Smooth muscle cell (in vitro differentiated cells): ENCODE data around the gene TPRX1. TPM values are rescaled to one million over a fixed set of nuclear protein-coding genes. Genes with fewer than 3 reads are reported as not detected.
"Not testable (repeated sequence)": the region's sequence is repeated elsewhere in the genome, so short reads cannot be mapped to it uniquely, and the experiment has no call there.

Source experiments
- DNase-seq: peaks from one replicate; lab custom pipeline; 2025; ENCODE audit not compliant: unreplicated experiment; lab: John Stamatoyannopoulos, UW
- H2AFZ ChIP-seq: fragments of 200-600 bp; sonication (generic); 2 replicates; pipeline ENCODE4 v1.6.0; 2016; ENCODE audit warnings: antibody characterized with exemption, low read depth, mild to moderate bottlenecking
- H3F3A ChIP-seq: fragments of 200-600 bp; sonication (generic); 2 replicates; pipeline ENCODE4 v1.6.0; 2017; ENCODE audit warnings: antibody characterized with exemption, low read depth
- H3K27ac ChIP-seq: fragments of 200-600 bp; sonication (generic); 2 replicates; pipeline ENCODE4 v1.5.1; 2016; ENCODE audit warnings: low read depth, mild to moderate bottlenecking
- H3K27me3 ChIP-seq: fragments of 200-600 bp; sonication (generic); 2 replicates; pipeline ENCODE4 v1.6.1; 2016; ENCODE audit warnings: low read depth, mild to moderate bottlenecking
- H3K36me3 ChIP-seq: fragments of 200-600 bp; sonication (generic); 2 replicates; pipeline ENCODE4 v1.5.1; 2016; ENCODE audit warnings: low read depth
- H3K4me1 ChIP-seq: fragments of 200-600 bp; sonication (generic); 2 replicates; pipeline ENCODE4 v1.5.1; 2016; ENCODE audit warnings: low read depth
- H3K4me2 ChIP-seq: fragments of 200-600 bp; sonication (generic); 2 replicates; pipeline ENCODE4 v1.6.0; 2016; ENCODE audit warnings: mild to moderate bottlenecking
- H3K4me3 ChIP-seq: fragments of 200-600 bp; sonication (generic); 2 replicates; pipeline ENCODE4 v1.5.1; 2016; ENCODE audit warnings: mild to moderate bottlenecking
- H3K79me2 ChIP-seq: fragments of 200-600 bp; sonication (generic); 2 replicates; pipeline ENCODE4 v1.6.0; 2016; ENCODE audit warnings: low read depth, mild to moderate bottlenecking
- H3K9ac ChIP-seq: fragments of 200-600 bp; sonication (generic); 2 replicates; pipeline ENCODE4 v1.6.0; 2016; ENCODE audit warnings: low read depth
- H3K9me3 ChIP-seq: fragments of 200-600 bp; sonication (generic); replicated peaks from 2 replicates; pipeline ENCODE4 v1.5.1; 2016; ENCODE audit warnings: low read depth
- H4K20me1 ChIP-seq: fragments of 200-600 bp; sonication (generic); 2 replicates; pipeline ENCODE4 v1.6.0; 2016; ENCODE audit warnings: low read depth
- CTCF ChIP-seq: fragments of 200-600 bp; sonication (generic); IDR thresholded peaks from 2 replicates; pipeline ENCODE4 v1.5.1; 2017; ENCODE audit warnings: borderline replicate concordance, mild to moderate bottlenecking, antibody characterized with exemption; ENCODE audit not compliant: insufficient read depth, poor library complexity, severe bottlenecking
- WGBS: methylation state at CpG from one replicate; pipeline ENCODE4 v1.1.7; 2016; ENCODE audit warnings: low lambda C conversion rate; 5-methylcytosine and 5-hydroxymethylcytosine counted together
- polyA plus RNA-seq: library from polyadenylated mRNA; unstranded; fragments of >200 nt; fragmentation: Nextera tagmentation; extraction: Ambion mirVana; gene quantifications from 2 replicates; pipeline ENCODE4 v1.2.1, GENCODE V29; 2016
- total RNA-seq: library from RNA; depleted of rRNA; stranded (reverse); fragments of >200 nt; gene quantifications from 2 replicates; pipeline ENCODE4 v1.2.3, GENCODE V29; 2014

The TPRX1 gene
- total RNA-seq (not detected in 2 replicates), polyA plus RNA-seq (not detected in 2 replicates)

- H3K36me3 ChIP-seq, H3K27me3 ChIP-seq, H3K79me2 ChIP-seq, H3K27ac ChIP-seq, H4K20me1 ChIP-seq, H2AFZ ChIP-seq, H3F3A ChIP-seq, H3K9ac ChIP-seq, H3K9me3 ChIP-seq, H3K4me2 ChIP-seq, H3K4me3 ChIP-seq, DNase-seq, H3K4me1 ChIP-seq: not testable (repeated sequence)
- WGBS, result 83% methylated on average over 5 of the region's 5 CpGs
Measured at GRCh38 chr19:47804451-47804850, at the start of gene TPRX1. Gene TPRX1, minus strand, starts transcription at chr19:47804551. Its CDS starts 12 bp downstream, at chr19:47804539.

- H3K4me3 ChIP-seq, result no peak overlapping the region
- H3K36me3 ChIP-seq, result no peaks in the 10 kb centered on the region
- no peak overlapping the region for H3K9ac ChIP-seq
- H3K4me2 ChIP-seq, result no peak overlapping the region
- no peak overlapping the region for H2AFZ ChIP-seq
- H3K4me1 ChIP-seq, result peaks cover 5% of the 10 kb centered on the region
- no peaks in the 10 kb centered on the region for H3F3A ChIP-seq
- no peak overlapping the region for H3K27ac ChIP-seq
- H3K9me3 ChIP-seq, result no peaks in the 10 kb centered on the region
- no peak for DNase-seq
- H3K79me2 ChIP-seq, result no peaks in the 10 kb centered on the region
- H4K20me1 ChIP-seq, result no peaks in the 10 kb centered on the region
- no peaks in the 10 kb centered on the region for H3K27me3 ChIP-seq
- no peak for TF ChIP-seq CTCF
- WGBS, result 89% methylated on average over 5 of the region's 5 CpGs
Measured at GRCh38 chr19:47853003-47853402, 48.7 kb upstream of the TPRX1 start.

GRCh38 chr19:47848823-47849473, 44.6 kb upstream of the TPRX1 start:
- no peak for DNase-seq
- Histone ChIP-seq H3K36me3 (no peaks in the 10 kb centered on the region), H3K79me2 (no peaks in the 10 kb centered on the region), H3K4me3 (peak overlapping the region; percentile 25), H2AFZ (peak overlapping the region; percentile 3), H3K9me3 (no peaks in the 10 kb centered on the region), H3K4me1 (peaks cover 5% of the 10 kb centered on the region), H4K20me1 (no peaks in the 10 kb centered on the region), H3K4me2 (peak overlapping the region; percentile 62), H3F3A (no peaks in the 10 kb centered on the region), H3K27me3 (no peaks in the 10 kb centered on the region), H3K27ac (no peak overlapping the region), H3K9ac (no peak overlapping the region)
- WGBS, result 2% methylated on average over 22 of the region's 22 CpGs
- peak; percentile 67 for TF ChIP-seq CTCF

- H3F3A ChIP-seq, result no peaks in the 10 kb centered on the region
- no peaks in the 10 kb centered on the region for H3K79me2 ChIP-seq
- peak overlapping the region; percentile 3 for H2AFZ ChIP-seq
- no peaks in the 10 kb centered on the region for H3K27me3 ChIP-seq
- DNase-seq, result no peak
- H3K9ac ChIP-seq, result no peak overlapping the region
- H3K4me2 ChIP-seq, result peak overlapping the region; percentile 62
- no peak for TF ChIP-seq CTCF
- no peaks in the 10 kb centered on the region for H3K9me3 ChIP-seq
- H3K27ac ChIP-seq, result no peak overlapping the region
- no peaks in the 10 kb centered on the region for H3K36me3 ChIP-seq
- peak overlapping the region; percentile 25 for H3K4me3 ChIP-seq
- H4K20me1 ChIP-seq, result no peaks in the 10 kb centered on the region
- 74% methylated on average over 7 of the region's 10 CpGs for WGBS
- H3K4me1 ChIP-seq, result peaks cover 5% of the 10 kb centered on the region
Measured at GRCh38 chr19:47848425-47848822, 44.1 kb upstream of the TPRX1 start.
